Thyroid gland (tissue), 4 donors: Measurements from ENCODE around the gene RDH12. TPM values are rescaled to one million over a fixed set of nuclear protein-coding genes. Genes with fewer than 3 reads are reported as not detected.
A peak's percentile ranks its signal among the peaks of the same experiment; 100 is the strongest.
"Not testable (repeated sequence)": the region's sequence is repeated elsewhere in the genome, so short reads cannot be mapped to it uniquely, and the experiment has no call there.

ENCODE experiments used
- DNase-seq, 2 donors: peaks; one replicate each; pipeline ENCODE4 v3.0.0-alpha.2; 2019
- H3K27ac ChIP-seq, 3 donors: fragments of 200-600 bp; sonication (generic); 1 replicate in 2 of 3; 2 replicates in 1 of 3; pipeline ENCODE4 v1.5.1; 2016 to 2019; ENCODE audit warnings: mild to moderate bottlenecking in 1 of 3, moderate library complexity in 1 of 3
- H3K27me3 ChIP-seq: fragments of 200-600 bp; sonication (generic); one replicate; pipeline ENCODE4 v1.5.1; 2019
- H3K36me3 ChIP-seq, 2 donors: fragments of 200-600 bp; sonication (generic); one replicate each; pipeline ENCODE4 v1.5.1; 2016 to 2019
- H3K4me1 ChIP-seq, 2 donors: fragments of 200-600 bp; sonication (generic); one replicate each; pipeline ENCODE4 v1.5.1; 2017 to 2019
- H3K4me3 ChIP-seq, 3 donors: fragments of 200-600 bp; sonication (generic); replicated peaks in 1 of 3; 1 replicate in 2 of 3; 2 replicates in 1 of 3; pipeline ENCODE4 v1.5.1; 2016; ENCODE audit warnings: mild to moderate bottlenecking in 1 of 3
- H3K9me3 ChIP-seq: fragments of 200-600 bp; sonication (generic); one replicate; pipeline ENCODE4 v1.5.1; 2017
- CTCF ChIP-seq, 6 experiments: fragments of 200-600 bp in 3 of 6; fragments of 450-650 bp in 3 of 6; sonication (generic) in 3 of 6; IDR thresholded peaks; one replicate each; pipeline ENCODE4 v1.5.1; 2016 to 2019; ENCODE audit warnings: antibody characterized with exemption in 6 of 6, mild to moderate bottlenecking in 2 of 6, inconsistent platforms in 1 of 6, moderate library complexity in 1 of 6
- POLR2A ChIP-seq, 2 donors: fragments of 450-650 bp; IDR thresholded peaks; one replicate each; pipeline ENCODE4 v1.6.1; 2017; ENCODE audit warnings: antibody characterized with exemption in 2 of 2, mild to moderate bottlenecking in 2 of 2, moderate library complexity in 1 of 2
- WGBS, 2 donors: methylation state at CpG; one replicate each; pipeline ENCODE4 v1.1.5; 2017; 5-methylcytosine and 5-hydroxymethylcytosine counted together
- intact Hi-C: fragments of 100-400 bp; cut with DNase I; formaldehyde crosslinking; loops from one replicate; pipeline ENCODE4 v1.15.1; 2023
- total RNA-seq, 4 donors: library from RNA; depleted of rRNA; stranded (reverse); fragments of >200 nt; gene quantifications; one replicate each; pipeline ENCODE4 v1.2.3, GENCODE V29; 2016

RDH12 gene
- total RNA-seq, 4 donors from 2014 or later, result 0.22 to 2.9 (median 0.92) TPM; not detected in 1

GRCh38 chr14:67698179-67698578 is 3.5 kb upstream of the RDH12 start:
- H3K4me1 ChIP-seq, result peaks cover 4 to 5% of the 10 kb centered on the region in 2 donors
- TF ChIP-seq CTCF (IDR thresholded peaks at IDR 0.05) (no peak), POLR2A (IDR thresholded peaks at IDR 0.05) (no peak)
- WGBS, 2 donors, result 79 to 90% methylated on average over 1 of the region's 1 CpG
- H3K4me3 ChIP-seq, result no peak overlapping the region
- no peak for DNase-seq
- H3K36me3 ChIP-seq, result no peaks in the 10 kb centered on the region
- H3K27me3 ChIP-seq, result no peaks in the 10 kb centered on the region
- no peaks in the 10 kb centered on the region for H3K9me3 ChIP-seq
- intact Hi-C loops, result no loop called here
- H3K27ac ChIP-seq, result no peak overlapping the region

GRCh38 chr14:67703997-67704396 is 2.3 kb downstream of the RDH12 start:
- WGBS, 2 donors, result 55 to 59% methylated on average over 3 of the region's 3 CpGs
- no peaks in the 10 kb centered on the region for H3K4me1 ChIP-seq
- H3K36me3 ChIP-seq, result no peaks in the 10 kb centered on the region

GRCh38 chr14:67704484-67705089 is 2.9 kb downstream of the RDH12 start:
- intact Hi-C loops, result loop anchor here (10.0 kb wide), 1 partner anchor 280 kb away; no protein-coding TSS in a partner anchor
- Histone ChIP-seq H3K36me3 (no peaks in the 10 kb centered on the region), H3K9me3 (no peaks in the 10 kb centered on the region), H3K27ac (no peak overlapping the region), H3K4me3 (no peak overlapping the region), H3K4me1 (no peaks in the 10 kb centered on the region), H3K27me3 (no peaks in the 10 kb centered on the region)
- TF ChIP-seq CTCF (IDR thresholded peaks at IDR 0.05), result peak in 5 of 6 experiments; percentile 40 to 85 (median 74)
- TF ChIP-seq POLR2A (IDR thresholded peaks at IDR 0.05), result no peak
- WGBS, 2 donors, result 0 to 2% methylated on average over 3 of the region's 3 CpGs
- no peak for DNase-seq

More at GRCh38 chr14:67703997-67704396, 2.3 kb downstream of the RDH12 start:
- Histone ChIP-seq H3K4me3 (no peak overlapping the region), H3K27ac (no peak overlapping the region), H3K27me3 (no peaks in the 10 kb centered on the region), H3K9me3 (no peaks in the 10 kb centered on the region)
- DNase-seq, result no peak
- no peak for TF ChIP-seq POLR2A (IDR thresholded peaks at IDR 0.05)
- no peak for TF ChIP-seq CTCF (IDR thresholded peaks at IDR 0.05)
- intact Hi-C loops, result loop anchor here (10.0 kb wide), 1 partner anchor 279 kb away; no protein-coding TSS in a partner anchor

- intact Hi-C loops, result loop anchor here (10.0 kb wide), 1 partner anchor 280 kb away; no protein-coding TSS in a partner anchor
- no peak overlapping the region for H3K27ac ChIP-seq
- no peak overlapping the region for H3K4me3 ChIP-seq
- no peak for DNase-seq
- H3K27me3 ChIP-seq, result no peaks in the 10 kb centered on the region
- no peaks in the 10 kb centered on the region for H3K4me1 ChIP-seq
- no peaks in the 10 kb centered on the region for H3K36me3 ChIP-seq
- H3K9me3 ChIP-seq, result no peaks in the 10 kb centered on the region
- 66 to 68% methylated on average over 3 of the region's 3 CpGs for WGBS, 2 donors
- TF ChIP-seq POLR2A (IDR thresholded peaks at IDR 0.05) (no peak), CTCF (IDR thresholded peaks at IDR 0.05) (no peak)
Observed at GRCh38 chr14:67705211-67705610, 3.5 kb downstream of the RDH12 start.

GRCh38 chr14:67709346-67709745 is 7.7 kb downstream of the RDH12 start:
- intact Hi-C loops, result loop anchor here (10.0 kb wide), 1 partner anchor 285 kb away; no protein-coding TSS in a partner anchor

GRCh38 chr14:67709796-67710195 is 8.1 kb downstream of the RDH12 start:
- H3K36me3 ChIP-seq, H3K9me3 ChIP-seq, H3K27ac ChIP-seq, DNase-seq, H3K4me1 ChIP-seq, H3K4me3 ChIP-seq, H3K27me3 ChIP-seq: not testable (repeated sequence)
- 78 to 88% methylated on average over 1 of the region's 1 CpG for WGBS, 2 donors
- intact Hi-C loops, result loop anchor here (10.0 kb wide), 1 partner anchor 285 kb away; no protein-coding TSS in a partner anchor

More at GRCh38 chr14:67709346-67709745, 7.7 kb downstream of the RDH12 start:
- not testable (repeated sequence) for H3K27ac ChIP-seq, H3K4me1 ChIP-seq, H3K36me3 ChIP-seq, DNase-seq, H3K4me3 ChIP-seq, H3K27me3 ChIP-seq, H3K9me3 ChIP-seq
